ENCODE data around the gene CAPN11.
A peak's percentile ranks its signal among the peaks of the same experiment; 100 is the strongest.
"Not testable (repeated sequence)": the region's sequence is repeated elsewhere in the genome, so short reads cannot be mapped to it uniquely, and the experiment has no call there.

CAPN11 gene

GRCh38 chr6:44157152-44157521, 1.5 kb upstream of the CAPN11 start:
- DNase-seq = no peak

DNA sequence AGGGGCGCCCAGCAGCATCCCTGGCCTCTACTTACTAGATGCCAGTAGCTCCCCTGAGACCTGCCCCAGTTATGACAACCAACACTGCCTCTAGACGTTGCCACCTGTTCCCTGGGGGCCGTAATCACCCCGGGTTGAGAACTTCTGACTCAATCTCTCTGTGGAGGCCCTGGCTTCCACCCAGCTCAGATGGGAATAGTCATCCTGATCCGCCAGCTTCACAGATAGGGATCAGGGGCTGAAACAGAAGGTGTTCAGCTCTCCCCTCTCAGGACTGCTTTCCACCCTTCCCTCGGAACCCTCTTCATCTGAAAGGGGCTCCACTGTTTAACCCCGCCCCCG, 3.3 kb downstream of the CAPN11 start:
- no peak for DNase-seq

GRCh38 chr6:44162876-44163625, 4.4 kb downstream of the CAPN11 start:
- no peak for DNase-seq

GRCh38 chr6:44166116-44166515, 7.5 kb downstream of the CAPN11 start:
- no peak for DNase-seq

DNA sequence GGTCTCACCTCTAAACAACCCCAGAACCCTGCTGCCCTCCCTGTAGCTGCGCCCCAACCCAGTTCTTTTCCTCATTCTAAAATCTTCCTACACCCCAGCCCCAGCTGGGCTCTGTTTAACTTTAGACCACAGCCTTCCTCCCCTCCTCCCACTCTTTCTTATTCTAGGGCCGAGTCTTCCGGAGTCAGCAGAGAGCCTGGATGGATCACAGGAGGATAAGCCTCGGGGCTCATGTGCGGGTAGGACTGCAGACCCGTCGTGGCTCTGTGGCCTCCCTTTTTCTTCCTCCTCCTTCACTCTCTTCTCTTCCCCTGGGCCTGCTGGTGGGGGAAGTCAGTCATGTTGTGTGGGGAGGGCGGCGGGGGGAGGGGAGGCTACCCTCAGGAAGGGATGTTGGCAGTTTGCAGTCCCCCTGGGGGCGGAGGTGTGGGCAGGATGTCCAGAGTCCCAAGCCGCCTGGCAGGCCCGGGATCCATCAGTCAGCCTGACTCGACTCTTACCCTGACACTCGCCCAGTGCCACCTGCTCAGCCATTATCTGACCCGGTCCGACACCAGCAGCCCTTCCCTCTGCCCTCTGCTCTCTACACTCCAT, 8.1 kb downstream of the CAPN11 start:
- no peak for DNase-seq

GRCh38 chr6:44167567-44167966, 8.9 kb downstream of the CAPN11 start:
- no peak for DNase-seq

DNA sequence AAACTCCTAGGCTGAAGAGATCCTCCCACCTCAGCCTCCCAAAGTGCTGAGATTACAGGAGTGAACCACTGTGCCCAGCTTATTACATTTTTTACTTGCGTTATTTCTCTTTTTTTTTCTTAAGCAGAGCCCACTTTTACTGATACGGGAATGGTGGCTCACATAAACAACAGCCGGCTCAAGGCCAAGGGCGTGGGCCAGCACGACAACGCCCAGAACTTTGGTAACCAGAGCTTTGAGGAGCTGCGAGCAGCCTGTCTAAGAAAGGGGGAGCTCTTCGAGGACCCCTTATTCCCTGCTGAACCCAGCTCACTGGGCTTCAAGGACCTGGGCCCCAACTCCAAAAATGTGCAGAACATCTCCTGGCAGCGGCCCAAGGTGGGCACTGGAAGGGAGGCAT, 10.5 kb downstream of the CAPN11 start:
- no peak for DNase-seq

GRCh38 chr6:44169886-44170570, 11.4 kb downstream of the CAPN11 start:
- DNase-seq = no peak

GRCh38 chr6:44171899-44172546, 13.4 kb downstream of the CAPN11 start:
- no peak for DNase-seq

GRCh38 chr6:44172731-44173500, 14.3 kb downstream of the CAPN11 start:
- peak; percentile 20 to 56 for DNase-seq

GRCh38 chr6:44176130-44176761, 17.6 kb downstream of the CAPN11 start:
- DNase-seq = no peak

- no peak for DNase-seq
These were observed 18.3 kb downstream of the CAPN11 start for GRCh38 chr6:44176762-44177509.

DNA sequence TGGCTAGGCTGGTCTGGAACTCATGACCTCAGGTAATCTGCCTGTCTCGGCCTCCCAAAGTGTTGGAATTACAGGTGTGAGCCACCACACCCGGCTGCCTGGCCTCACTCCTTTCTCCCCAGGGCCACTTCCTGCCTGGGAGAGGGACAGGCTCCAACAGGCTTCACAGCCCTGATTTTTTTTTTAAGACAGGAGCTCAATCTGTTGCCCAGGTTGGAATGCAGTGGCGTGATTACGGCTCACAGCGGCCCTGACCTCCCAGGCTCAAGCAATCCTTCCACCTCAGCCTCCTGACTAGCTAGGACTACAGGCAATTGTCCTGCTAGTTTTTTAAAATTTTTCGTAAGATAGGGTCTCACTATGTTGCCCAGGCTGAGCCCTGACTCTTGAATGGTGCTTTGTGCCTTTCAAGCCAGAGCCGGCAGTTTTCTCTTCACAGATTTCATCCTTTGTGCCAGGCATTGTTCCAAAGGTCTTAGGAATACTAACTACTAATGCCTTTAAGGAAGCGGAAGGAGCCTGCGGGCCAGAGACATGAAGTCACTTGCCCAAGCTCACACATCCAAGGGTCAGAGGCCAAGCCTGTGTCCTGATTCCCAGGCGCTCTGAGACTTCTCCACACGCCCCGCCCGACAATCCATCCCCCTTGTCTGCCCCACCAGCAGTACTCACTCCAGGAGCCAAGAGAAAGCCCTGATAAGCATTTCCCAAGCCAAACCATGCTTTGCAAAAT, 19.2 kb downstream of the CAPN11 start:
- DNase-seq = no peak

DNA sequence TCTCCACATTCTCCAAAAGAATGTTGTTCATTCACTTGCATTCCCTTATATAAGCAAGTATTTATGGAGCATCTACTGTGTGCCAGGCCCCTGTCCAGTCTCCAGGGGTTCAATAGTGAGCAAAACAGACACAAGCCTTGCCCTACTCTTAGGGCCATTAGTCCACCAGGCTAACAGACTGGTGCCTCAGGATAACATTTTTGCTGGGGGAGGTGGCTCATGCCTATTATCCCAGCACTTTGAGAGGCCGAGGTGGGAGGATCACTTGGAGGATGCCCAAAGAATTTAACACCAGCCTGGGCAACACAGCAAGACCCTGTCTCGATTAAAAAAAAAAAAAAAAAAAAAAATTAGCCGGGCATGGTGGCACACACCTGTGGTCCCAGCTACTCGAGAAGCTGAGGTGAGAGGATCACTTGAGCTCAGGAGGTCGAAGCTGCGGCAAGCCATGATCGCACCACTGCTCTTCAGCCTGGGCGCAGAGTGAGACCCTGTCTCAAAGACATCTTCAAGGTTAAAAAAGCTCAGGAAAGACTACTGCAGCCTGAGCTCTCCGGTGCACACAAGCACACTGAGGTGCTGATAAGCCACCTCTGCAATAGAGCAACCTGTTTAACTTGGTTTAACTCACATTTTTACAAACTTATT, 19.9 kb downstream of the CAPN11 start:
- no peak for DNase-seq

DNA sequence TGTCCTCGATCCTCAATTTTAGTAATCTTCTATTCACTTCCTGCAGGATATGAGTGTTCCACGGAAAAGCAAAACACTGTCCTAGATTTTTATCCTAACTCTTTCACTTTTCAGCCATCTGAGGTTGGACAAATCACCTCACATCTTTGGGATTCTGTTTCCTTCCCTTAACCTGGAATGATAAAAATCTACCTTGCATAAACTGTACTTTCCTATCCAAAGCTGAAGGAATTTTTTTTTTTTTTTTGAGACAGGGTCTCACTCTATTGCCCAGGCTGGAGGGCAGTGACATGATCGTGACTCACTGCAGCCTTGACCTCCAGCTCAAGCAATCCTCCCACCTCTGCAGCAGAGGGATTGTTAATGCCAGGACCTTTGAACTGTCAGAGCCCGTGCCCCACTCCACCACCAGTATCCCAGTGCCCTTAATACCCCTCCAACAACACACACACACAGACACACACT, 20.5 kb downstream of the CAPN11 start:
- no peak for DNase-seq

- no peak for DNase-seq
These were observed 21.0 kb downstream of the CAPN11 start for GRCh38 chr6:44179648-44180047.

DNA sequence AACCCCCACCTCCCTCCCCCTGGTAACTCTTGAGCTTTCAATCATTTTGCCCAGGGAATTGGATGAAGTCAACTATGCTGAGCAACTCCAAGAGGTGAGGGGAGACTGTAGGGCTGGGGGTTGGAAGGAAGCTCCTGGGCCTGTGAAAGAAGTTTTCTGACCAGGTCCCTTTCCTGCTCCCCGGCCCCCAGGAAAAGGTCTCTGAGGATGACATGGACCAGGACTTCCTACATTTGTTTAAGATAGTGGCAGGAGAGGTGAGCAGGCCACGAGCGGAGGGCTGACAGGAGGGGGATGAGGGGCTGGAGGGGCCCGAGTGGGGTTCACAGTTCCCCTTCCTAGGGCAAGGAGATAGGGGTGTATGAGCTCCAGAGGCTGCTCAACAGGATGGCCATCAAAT, 21.8 kb downstream of the CAPN11 start:
- no peak for DNase-seq

DNA sequence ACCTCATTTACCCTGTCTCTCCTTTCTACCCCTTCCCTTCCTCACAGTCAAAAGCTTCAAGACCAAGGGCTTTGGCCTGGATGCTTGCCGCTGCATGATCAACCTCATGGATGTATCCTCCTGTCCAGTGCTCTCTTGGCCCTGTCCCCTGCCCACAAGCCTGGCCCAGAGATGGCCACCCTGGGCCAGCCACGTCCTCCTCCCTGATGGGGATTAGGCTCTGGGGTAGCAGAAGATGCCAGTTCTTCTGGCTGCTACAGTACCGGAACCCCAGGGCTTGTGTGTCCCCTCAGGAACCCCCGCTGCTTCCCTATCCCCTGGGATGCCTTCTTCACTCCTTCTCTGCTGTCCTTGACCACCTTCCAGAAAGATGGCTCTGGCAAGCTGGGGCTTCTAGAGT, 22.3 kb downstream of the CAPN11 start:
- no peak for DNase-seq

DNA sequence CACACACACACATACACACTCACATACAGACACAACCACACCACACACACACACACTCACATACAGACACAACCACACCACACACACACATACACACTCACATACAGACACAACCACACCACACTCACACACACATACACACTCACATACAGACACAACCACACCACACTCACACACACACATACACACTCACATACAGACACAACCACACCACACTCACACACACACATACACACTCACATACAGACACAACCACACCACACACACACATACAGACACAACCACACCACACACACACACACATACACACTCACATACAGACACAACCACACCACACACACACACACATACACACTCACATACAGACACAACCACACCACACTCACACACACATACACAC, 23.2 kb downstream of the CAPN11 start:
- DNase-seq = not testable (repeated sequence)

DNA sequence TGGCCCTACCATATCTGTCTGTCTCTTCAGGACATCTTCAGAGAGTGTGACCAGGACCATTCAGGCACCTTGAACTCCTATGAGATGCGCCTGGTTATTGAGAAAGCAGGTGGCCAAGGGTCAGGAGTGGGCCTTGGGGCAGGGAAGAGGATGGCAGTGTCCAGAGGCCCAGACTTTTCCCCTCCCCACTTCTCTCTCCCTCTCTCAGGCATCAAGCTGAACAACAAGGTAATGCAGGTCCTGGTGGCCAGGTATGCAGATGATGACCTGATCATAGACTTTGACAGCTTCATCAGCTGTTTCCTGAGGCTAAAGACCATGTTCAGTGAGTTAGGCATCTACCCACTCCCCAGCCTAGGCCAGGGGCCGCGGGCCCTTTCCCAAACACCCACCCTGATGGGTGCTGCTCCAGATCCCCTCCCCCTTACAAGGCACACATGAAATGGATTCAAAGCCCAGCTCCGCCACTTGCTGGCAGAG, 24.3 kb downstream of the CAPN11 start:
- DNase-seq = no peak

Measured in NCI-H1930 (cell line).